A549 treated with AZD9567 at 1 μM for 4 hours (cell line): ENCODE results near the gene SERPINE1. TPM values are rescaled to one million over a fixed set of nuclear protein-coding genes. Genes with fewer than 3 reads are reported as not detected.

Experiments used
- total RNA-seq: library from RNA; stranded (reverse); fragments of 200-300 nt; extraction: Qiagen RNA extraction; gene quantifications from 5 replicates; pipeline ENCODE4 v1.2.3, GENCODE V29; 2022; ENCODE audit not compliant: insufficient read depth

The SERPINE1 gene
- total RNA-seq, result 1,728 to 2,056 TPM (median 1,827 TPM) in 5 replicates

DNA sequence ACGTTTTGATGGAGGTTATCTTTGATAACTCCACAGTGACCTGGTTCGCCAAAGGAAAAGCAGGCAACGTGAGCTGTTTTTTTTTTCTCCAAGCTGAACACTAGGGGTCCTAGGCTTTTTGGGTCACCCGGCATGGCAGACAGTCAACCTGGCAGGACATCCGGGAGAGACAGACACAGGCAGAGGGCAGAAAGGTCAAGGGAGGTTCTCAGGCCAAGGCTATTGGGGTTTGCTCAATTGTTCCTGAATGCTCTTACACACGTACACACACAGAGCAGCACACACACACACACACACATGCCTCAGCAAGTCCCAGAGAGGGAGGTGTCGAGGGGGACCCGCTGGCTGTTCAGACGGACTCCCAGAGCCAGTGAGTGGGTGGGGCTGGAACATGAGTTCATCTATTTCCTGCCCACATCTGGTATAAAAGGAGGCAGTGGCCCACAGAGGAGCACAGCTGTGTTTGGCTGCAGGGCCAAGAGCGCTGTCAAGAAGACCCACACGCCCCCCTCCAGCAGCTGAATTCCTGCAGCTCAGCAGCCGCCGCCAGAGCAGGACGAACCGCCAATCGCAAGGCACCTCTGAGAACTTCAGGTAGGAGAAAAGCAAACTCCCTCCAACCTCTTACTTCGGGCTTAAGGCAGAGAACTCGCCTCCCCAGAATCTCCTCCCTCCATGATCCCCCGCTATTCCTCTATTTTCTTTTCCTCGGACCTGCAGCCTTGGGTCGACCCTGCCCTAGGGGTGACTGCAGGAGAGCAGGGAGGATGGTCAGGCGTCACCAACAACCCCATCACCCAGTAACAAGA lies at the start of gene SERPINE1:
Gene SERPINE1, plus strand, starts transcription at position 454 of the 809 bp plus-strand sequence. CDS start 1,290 bp downstream, outside the sequence.

DNA sequence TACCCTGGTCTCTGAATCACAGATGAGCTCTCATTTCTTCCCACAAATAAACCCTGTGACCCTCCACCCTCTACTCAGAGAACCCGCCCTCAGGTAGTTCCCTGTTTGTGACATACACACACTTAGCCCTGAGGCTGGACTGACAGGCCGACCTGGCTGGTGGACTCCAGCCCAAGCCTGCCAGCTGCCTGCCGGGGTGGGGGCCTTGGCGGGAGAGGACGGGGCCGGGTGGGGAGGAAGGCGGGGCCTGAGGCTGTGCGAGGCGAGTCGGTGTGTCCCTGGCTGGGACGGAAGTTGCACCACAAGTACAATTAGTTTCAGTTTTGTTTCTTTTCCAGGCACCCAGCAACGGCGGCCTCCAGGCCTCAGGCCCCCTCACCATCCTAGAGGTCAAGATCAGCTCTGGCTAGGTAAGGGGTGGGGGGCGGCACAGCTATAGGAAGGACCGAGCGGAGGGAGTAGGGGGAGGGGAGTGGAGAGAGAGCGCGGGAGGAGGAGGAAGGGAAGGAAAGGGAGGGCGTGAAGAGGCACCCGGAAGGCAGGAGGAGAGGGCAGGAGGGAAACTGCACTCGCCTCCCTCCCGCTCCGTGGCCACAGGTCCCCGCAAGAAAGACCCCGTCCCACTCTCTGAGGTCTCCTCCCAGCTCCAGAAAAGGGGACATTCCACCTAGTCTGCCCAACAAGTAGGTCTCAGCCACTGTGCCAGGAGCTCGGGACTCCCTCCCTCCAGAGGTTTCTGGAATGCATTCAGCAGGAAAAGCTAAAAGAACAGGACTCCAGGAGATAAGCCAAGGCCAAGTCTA lies 41.5 kb upstream of the SERPINE1 start, which contains the start of gene TRIM56:
Gene TRIM56, plus strand, starts transcription at position 320 of the 803 bp plus-strand sequence. CDS start 1,832 bp downstream, outside the sequence.

DNA sequence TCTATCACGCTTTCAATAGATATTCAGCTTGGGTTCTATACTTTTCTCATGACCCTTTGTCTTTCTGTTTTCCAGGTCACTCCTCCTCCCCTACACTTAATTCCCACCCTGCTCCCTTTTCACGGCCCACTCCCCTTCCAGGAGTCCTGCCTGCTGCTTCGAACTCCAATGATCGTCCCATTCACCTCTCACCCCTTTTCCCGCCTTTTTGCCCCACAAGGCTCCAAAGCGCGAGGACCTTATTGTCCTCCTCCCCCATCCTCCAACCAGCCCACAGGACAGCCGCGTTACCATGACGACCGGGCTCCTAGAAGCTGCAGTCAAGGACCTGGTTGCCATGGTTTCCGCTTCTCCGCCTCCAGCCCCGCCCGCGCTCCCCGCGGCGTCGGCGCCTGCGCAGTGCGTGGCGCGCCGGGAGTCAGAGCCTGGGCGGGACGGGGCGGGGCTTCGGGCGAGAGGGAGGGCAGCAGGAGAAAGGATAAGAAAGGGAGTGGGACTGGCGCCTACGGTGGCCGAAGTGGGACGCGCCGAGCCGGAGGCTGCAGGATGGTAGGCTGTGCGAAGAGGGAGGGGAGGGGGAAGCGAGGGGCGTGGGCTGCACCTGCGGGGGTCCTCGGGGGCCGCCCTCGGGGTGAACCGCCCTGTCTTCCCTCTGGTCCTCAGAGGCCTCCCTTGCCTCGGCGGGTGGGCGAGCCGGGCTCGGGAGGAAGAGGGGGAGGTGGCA lies 27.2 kb downstream of the SERPINE1 start, which contains the start of gene AP1S1:
Gene AP1S1, plus strand, starts transcription at position 508 of the 724 bp plus-strand sequence. Its CDS starts 39 bp downstream, at position 547.

DNA sequence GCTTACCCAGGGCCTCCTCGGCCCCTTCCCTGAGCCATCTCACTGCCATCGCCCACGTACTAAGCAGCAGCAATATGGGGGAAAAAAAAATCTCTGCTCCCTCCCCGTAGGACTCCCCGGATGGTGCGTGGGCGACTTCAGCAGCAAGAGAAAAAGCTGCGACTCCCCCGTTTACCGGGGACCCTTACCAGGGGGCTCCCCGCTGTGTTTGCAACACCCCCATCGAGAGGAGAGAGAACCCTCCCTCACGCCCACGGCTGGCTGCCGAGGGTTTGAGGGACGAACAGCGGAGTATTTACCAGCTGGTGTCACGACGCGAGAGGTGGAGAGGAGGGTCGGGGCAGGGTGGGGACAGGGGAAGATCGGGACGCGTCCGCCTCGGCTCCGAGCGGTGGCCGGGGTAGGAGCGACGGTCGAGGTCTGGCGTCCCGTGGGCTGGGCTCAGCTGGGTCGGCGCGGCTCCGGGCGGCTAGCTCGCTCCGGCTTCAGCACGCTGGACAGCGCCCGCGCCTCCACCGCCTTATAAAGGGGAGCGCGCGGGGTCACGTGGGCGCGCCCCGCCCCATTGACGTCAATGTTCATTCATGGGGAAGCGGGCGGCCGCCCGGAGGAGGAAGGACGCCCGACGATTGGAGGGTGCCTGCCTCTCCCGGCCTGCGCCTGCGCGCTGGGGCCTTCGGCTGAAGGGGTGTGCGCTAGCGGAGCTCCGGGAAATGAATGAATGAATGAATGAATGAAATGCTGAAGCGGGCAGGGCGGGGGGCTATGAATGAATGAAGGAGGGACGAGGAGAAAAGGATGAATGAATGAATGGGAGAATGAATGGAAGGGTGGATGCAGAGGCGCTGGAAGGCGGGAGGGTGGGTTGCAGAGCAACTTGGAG lies 38.4 kb downstream of the SERPINE1 start, which contains the start of gene VGF:
Gene VGF, minus strand, starts transcription at position 495 of the 883 bp plus-strand sequence. CDS start 726 bp downstream, outside the sequence.

DNA sequence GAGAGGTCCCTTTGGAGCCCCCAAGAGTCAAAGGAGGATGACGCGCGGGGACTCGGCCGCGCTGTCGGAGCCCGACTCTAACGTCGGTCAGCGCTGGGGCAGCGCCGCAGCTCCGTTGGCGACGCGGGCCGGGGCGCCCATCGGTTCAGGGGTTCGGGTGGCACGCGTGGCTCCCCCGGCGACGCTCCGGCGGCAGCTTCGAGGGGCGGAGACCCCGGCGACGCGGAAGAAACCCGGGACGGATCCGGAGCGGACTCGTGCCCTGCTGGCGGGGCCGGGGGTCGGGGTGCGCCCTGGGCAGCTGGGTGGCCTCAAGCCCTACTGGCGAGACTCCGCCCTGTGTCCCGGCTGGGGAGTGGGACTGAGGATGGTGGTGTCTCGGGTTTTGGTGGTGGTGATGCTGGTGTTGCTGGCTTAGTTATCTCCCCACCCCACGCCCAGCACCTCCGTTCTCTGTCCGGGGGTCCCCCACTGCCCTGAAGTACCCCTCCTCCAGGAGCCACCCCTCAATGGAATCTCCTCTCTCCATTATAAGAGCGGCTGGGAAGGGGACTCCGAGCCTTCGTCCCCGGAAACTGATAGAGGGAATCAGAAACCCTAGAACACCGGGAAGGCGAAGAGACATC lies 53.3 kb downstream of the SERPINE1 start, which contains the start of gene NAT16:
Gene NAT16, minus strand, starts transcription at position 164 of the 626 bp plus-strand sequence. CDS start 5,486 bp downstream, outside the sequence.

Other genes with a start within 250 kb of the SERPINE1 start
- gene UFSP1, start 237.4 kb upstream of the SERPINE1 start, total RNA-seq, result 2.3 to 7.7 TPM (median 6.0 TPM) in 5 replicates
- gene ACHE, start 231.2 kb upstream of the SERPINE1 start, total RNA-seq, result 2.0 to 3.5 TPM (median 2.4 TPM) in 5 replicates
- 13.5 to 18.9 TPM (median 18.3 TPM) in 5 replicates for gene MUC3A, start 177.6 kb upstream of the SERPINE1 start, total RNA-seq
- 15.8 to 21.1 TPM (median 20.0 TPM) in 5 replicates for gene MUC12, start 157.5 kb upstream of the SERPINE1 start, total RNA-seq
- 0.02 to 0.29 TPM (median 0.03 TPM) in 4 of 5 replicates, not detected in the other for gene MUC17, start 107.0 kb upstream of the SERPINE1 start, total RNA-seq
- gene TRIM56, start 41.6 kb upstream of the SERPINE1 start, total RNA-seq, result 8.5 to 13.5 TPM (median 13.2 TPM) in 5 replicates
- gene AP1S1, start 27.4 kb downstream of the SERPINE1 start, total RNA-seq, result 121 to 143 TPM (median 132 TPM) in 5 replicates
- 8.1 to 27.8 TPM (median 18.9 TPM) in 5 replicates for gene VGF, start 38.5 kb downstream of the SERPINE1 start, total RNA-seq
- gene NAT16, start 53.2 kb downstream of the SERPINE1 start, total RNA-seq, result 0.10 to 0.23 TPM (median 0.16 TPM) in 4 of 5 replicates, not detected in the other
- gene MOGAT3, start 73.9 kb downstream of the SERPINE1 start, total RNA-seq, result not detected in 5 replicates
- gene PLOD3, start 90.5 kb downstream of the SERPINE1 start, total RNA-seq, result 80.4 to 84.3 TPM (median 82.7 TPM) in 5 replicates
- 65.9 to 101 TPM (median 89.5 TPM) in 5 replicates for gene ZNHIT1, start 91.1 kb downstream of the SERPINE1 start, total RNA-seq
- gene CLDN15, start 110.7 kb downstream of the SERPINE1 start, total RNA-seq, result 8.5 to 14.2 TPM (median 12.1 TPM) in 5 replicates
- gene FIS1, start 118.0 kb downstream of the SERPINE1 start, total RNA-seq, result 82.6 to 144 TPM (median 141 TPM) in 5 replicates
- gene IFT22, start 194.7 kb downstream of the SERPINE1 start, total RNA-seq, result 51.5 to 57.7 TPM (median 53.6 TPM) in 5 replicates
- gene COL26A1, start 235.8 kb downstream of the SERPINE1 start, total RNA-seq, result 0.45 to 0.59 TPM (median 0.51 TPM) in 4 of 5 replicates, not detected in the other